ENCODE results near the gene GNAT2. TPM values are rescaled to one million over a fixed set of nuclear protein-coding genes. Genes with fewer than 3 reads are reported as not detected.
A peak's percentile ranks its signal among the peaks of the same experiment; 100 is the strongest.

The GNAT2 gene
- total RNA-seq, 2 donors from 2014 or later = not detected

DNA sequence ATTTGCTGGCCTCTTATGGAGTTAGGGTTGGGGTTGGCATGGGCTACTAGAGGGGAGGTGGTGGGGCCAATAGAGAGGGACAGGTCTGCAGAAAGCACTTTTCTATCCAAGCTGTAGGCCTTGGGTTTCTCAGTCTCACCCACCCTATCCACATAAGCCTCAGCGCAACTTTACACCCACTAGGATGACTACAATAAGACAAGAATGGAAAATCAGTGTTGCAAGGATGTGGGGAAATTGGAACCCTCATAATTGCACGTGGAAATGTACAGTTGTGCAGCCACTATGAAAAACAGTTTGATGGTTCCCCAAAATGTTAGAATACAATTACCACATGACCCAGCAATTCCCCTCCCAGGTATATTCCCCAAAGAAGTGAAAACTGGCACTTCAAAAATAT lies 22.4 kb upstream of the GNAT2 start:
- no peaks in the 10 kb centered on the region for H3K9me3 ChIP-seq
- H3K27me3 ChIP-seq (replicated peaks; ENCODE audit: insufficient read depth) = no peaks in the 10 kb centered on the region
- H3K4me1 ChIP-seq (ENCODE audit: control insufficient read depth in 1 of 2, low read depth in 2 of 2) = peaks cover 0 to 3% of the 10 kb centered on the region in 2 donors
- no peak overlapping the region for H3K27ac ChIP-seq
- ATAC-seq (ENCODE audit: insufficient number of reproducible peaks, low FRiP score, low read depth) (no peak), DNase-seq (ENCODE audit: low spot score) (no peak)
- TF ChIP-seq, protein P1, sequence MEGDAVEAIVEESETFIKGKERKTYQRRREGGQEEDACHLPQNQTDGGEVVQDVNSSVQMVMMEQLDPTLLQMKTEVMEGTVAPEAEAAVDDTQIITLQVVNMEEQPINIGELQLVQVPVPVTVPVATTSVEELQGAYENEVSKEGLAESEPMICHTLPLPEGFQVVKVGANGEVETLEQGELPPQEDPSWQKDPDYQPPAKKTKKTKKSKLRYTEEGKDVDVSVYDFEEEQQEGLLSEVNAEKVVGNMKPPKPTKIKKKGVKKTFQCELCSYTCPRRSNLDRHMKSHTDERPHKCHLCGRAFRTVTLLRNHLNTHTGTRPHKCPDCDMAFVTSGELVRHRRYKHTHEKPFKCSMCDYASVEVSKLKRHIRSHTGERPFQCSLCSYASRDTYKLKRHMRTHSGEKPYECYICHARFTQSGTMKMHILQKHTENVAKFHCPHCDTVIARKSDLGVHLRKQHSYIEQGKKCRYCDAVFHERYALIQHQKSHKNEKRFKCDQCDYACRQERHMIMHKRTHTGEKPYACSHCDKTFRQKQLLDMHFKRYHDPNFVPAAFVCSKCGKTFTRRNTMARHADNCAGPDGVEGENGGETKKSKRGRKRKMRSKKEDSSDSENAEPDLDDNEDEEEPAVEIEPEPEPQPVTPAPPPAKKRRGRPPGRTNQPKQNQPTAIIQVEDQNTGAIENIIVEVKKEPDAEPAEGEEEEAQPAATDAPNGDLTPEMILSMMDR (IDR thresholded peaks at IDR 0.05) = no peak
- H3K4me3 ChIP-seq = no peak overlapping the region
- H3K36me3 ChIP-seq = no peaks in the 10 kb centered on the region

DNA sequence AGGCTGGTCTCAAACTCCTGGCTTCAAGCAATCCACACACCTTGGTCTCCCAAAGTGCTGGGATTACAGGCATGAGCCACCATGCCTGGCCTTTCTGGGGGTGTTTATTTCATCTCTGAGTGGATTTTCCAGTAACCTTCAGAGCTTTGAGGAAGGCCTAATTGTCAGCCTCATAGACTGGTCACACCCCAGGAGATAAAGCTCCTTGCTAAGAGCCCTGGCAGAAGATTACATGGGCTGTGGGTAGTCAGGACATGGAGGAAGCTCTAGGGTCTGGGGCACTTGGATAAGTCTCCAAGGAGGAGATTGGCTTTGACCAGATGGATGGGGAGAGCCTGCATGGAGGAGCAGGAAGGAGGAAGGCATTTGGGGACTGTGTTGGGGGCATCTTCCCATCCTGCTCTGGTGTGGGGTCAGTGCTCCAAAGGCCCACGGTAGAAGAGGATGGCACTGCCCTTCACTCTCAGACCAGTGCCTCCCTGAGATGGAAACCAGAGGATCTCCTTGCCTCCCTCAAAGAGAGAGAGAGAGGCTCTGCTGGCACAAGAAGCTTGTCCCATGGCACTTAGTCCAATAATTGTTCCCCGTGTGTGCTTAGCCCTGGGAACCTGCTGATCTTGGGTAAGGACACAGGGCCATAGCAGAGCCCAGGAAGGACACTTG lies 21.8 kb upstream of the GNAT2 start:
- H3K4me1 ChIP-seq (ENCODE audit: control insufficient read depth in 1 of 2, low read depth in 2 of 2) = peaks cover 0 to 7% of the 10 kb centered on the region in 2 donors
- no peak overlapping the region for H3K27ac ChIP-seq
- no peak for ATAC-seq (ENCODE audit: insufficient number of reproducible peaks, low FRiP score, low read depth)
- no peaks in the 10 kb centered on the region for H3K27me3 ChIP-seq (replicated peaks; ENCODE audit: insufficient read depth)
- no peak overlapping the region for H3K4me3 ChIP-seq
- H3K9me3 ChIP-seq = no peaks in the 10 kb centered on the region
- no peaks in the 10 kb centered on the region for H3K36me3 ChIP-seq
- TF ChIP-seq, protein P1 (IDR thresholded peaks at IDR 0.05) = no peak
- no peak for DNase-seq (ENCODE audit: low spot score)

DNA sequence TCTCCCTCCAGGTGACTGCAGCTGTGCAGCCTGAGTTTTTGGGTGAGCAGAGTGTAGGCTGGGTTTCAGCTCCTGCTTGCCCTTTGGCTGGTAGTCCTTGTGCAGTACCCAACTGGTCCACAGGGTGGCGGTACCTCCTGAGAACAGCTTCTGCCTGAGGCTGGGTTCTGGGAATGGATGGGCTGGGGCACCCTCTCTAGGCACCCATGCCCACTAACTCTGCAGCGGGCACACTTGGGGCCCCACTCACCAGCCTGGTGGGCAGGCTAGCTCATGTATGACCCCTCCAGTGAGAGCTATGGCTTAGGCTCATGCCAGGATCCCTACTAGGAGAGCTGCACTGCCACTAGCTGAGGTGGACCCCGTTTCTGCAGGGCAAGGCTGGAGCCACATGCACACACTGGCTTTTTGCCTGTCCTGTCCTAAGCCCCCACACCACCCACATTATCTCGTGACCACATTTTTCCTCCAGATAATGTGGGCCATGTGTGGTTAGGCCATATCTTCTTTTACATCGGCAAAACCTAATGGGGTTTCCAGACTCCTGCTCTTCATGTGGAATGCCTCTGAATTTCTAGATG lies 21.0 kb upstream of the GNAT2 start:
- Histone ChIP-seq H3K9me3 (no peaks in the 10 kb centered on the region), H3K27ac (no peak overlapping the region), H3K4me3 (no peak overlapping the region), H3K36me3 (no peaks in the 10 kb centered on the region), H3K4me1 (ENCODE audit: control insufficient read depth in 1 of 2, low read depth in 2 of 2) (peaks cover 4 to 10% of the 10 kb centered on the region in 2 donors), H3K27me3 (replicated peaks; ENCODE audit: insufficient read depth) (no peaks in the 10 kb centered on the region)
- TF ChIP-seq, protein P1 (IDR thresholded peaks at IDR 0.05) = peak; percentile 97
- ATAC-seq (ENCODE audit: insufficient number of reproducible peaks, low FRiP score, low read depth) (no peak), DNase-seq (ENCODE audit: low spot score) (peak; percentile 67)

DNA sequence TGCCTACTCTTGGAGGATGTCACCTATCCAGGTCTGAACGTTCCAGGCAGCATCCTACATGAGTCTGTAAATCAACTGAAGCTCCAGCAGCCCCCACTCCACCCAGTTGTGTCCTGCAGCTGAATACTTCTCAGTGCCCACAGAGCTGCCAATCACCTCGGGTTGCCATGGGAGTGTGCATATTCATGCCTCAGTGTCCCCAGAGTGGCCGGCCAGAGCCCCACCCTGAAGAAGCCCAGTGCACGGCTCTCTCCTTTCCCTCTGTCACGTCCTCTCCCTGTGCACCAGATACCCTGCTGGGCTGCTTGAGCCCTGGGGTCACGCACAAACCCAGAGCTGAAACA lies 20.4 kb upstream of the GNAT2 start:
- no peak overlapping the region for H3K4me3 ChIP-seq
- H3K27me3 ChIP-seq (replicated peaks; ENCODE audit: insufficient read depth) = no peaks in the 10 kb centered on the region
- ATAC-seq (ENCODE audit: insufficient number of reproducible peaks, low FRiP score, low read depth) (no peak), DNase-seq (ENCODE audit: low spot score) (no peak)
- H3K36me3 ChIP-seq = no peaks in the 10 kb centered on the region
- TF ChIP-seq, protein P1 (IDR thresholded peaks at IDR 0.05) = no peak
- no peak overlapping the region for H3K27ac ChIP-seq
- H3K4me1 ChIP-seq (ENCODE audit: control insufficient read depth in 1 of 2, low read depth in 2 of 2) = peaks cover 4 to 10% of the 10 kb centered on the region in 2 donors
- no peaks in the 10 kb centered on the region for H3K9me3 ChIP-seq

DNA sequence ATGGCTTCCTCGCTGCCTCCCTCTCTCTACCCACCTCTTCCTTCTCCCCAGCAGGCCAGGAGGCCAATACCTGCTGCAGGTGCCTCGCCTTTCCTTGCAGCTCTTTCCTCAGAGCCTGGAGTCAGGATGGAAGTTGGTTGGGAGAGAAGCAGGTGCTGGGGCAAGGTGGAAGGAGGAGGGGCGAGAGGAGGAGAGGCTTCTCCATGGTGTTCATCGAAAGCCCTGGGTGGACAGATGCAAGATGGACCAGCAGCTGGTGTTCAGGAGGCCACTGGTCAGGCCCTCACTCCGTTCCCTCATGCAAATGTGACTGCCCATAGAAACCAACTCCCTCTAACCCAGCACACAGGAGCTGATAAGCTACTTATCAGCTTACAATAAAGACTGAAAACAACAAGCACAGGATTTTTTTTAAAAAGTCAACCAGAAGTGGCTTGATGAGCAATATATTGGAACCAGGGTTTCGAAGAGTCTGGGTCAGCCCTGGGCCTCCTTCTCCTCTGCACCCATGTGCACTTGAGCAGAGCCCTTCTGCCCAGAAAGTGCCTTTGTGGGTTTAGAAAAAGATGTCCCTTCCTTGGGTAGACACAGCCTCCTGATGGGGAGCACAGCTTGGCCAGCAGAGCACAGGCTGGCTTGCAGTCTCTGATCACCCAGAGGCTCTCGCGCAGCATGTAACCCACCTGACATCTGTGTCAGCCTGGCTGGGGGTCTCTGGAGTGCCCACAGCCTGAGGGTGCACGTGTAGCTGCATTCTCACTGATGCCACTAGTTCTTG lies 19.8 kb upstream of the GNAT2 start:
- Histone ChIP-seq H3K9me3 (no peaks in the 10 kb centered on the region), H3K27ac (no peak overlapping the region), H3K4me3 (no peak overlapping the region), H3K36me3 (no peaks in the 10 kb centered on the region), H3K4me1 (ENCODE audit: control insufficient read depth in 1 of 2, low read depth in 2 of 2) (peaks cover 4 to 10% of the 10 kb centered on the region in 2 donors), H3K27me3 (replicated peaks; ENCODE audit: insufficient read depth) (no peaks in the 10 kb centered on the region)
- no peak for ATAC-seq (ENCODE audit: insufficient number of reproducible peaks, low FRiP score, low read depth)
- no peak for DNase-seq (ENCODE audit: low spot score)
- TF ChIP-seq, protein P1 (IDR thresholded peaks at IDR 0.05) = no peak
